H9 (cell line): ENCODE measurements around the gene ARHGAP1. TPM values are rescaled to one million over a fixed set of nuclear protein-coding genes. Genes with fewer than 3 reads are reported as not detected.

ENCODE experiments used
- DNase-seq: peaks from one replicate; pipeline ENCODE4 v3.0.0-alpha.2; 2017
- H2AFZ ChIP-seq: one replicate; pipeline ENCODE4 v1.6.1; 2013; ENCODE audit warnings: mild to moderate bottlenecking, low read length, control low read depth, moderate library complexity
- H2AK5ac ChIP-seq: 2 replicates; pipeline ENCODE4 v1.6.1; 2013; ENCODE audit warnings: low read length, control low read depth, mixed read lengths; ENCODE audit not compliant: insufficient read length
- H2BK120ac ChIP-seq: one replicate; pipeline ENCODE4 v1.6.1; 2013; ENCODE audit warnings: low read depth, mild to moderate bottlenecking, low read length, control low read depth, inconsistent platforms; ENCODE audit not compliant: poor library complexity, severe bottlenecking
- H2BK12ac ChIP-seq: 2 replicates; pipeline ENCODE4 v1.6.1; 2013; ENCODE audit warnings: low read length, control low read depth, mixed read lengths, low read depth; ENCODE audit not compliant: insufficient read length
- H2BK15ac ChIP-seq: 2 replicates; pipeline ENCODE4 v1.6.1; 2013; ENCODE audit warnings: low read depth, low read length, control low read depth
- H2BK20ac ChIP-seq: one replicate; pipeline ENCODE4 v1.6.1; 2013; ENCODE audit warnings: low read depth, mild to moderate bottlenecking, low read length, control low read depth, inconsistent platforms; ENCODE audit not compliant: poor library complexity, severe bottlenecking
- H2BK5ac ChIP-seq: 2 replicates; pipeline ENCODE4 v1.6.1; 2013; ENCODE audit warnings: low read length, control low read depth, mixed read lengths; ENCODE audit not compliant: insufficient read length
- H3K14ac ChIP-seq: 2 replicates; pipeline ENCODE4 v1.6.1; 2013; ENCODE audit warnings: low read length, control low read depth; ENCODE audit not compliant: insufficient read depth
- H3K18ac ChIP-seq: 2 replicates; pipeline ENCODE4 v1.6.1; 2013; ENCODE audit warnings: low read depth, mild to moderate bottlenecking, mixed read lengths, low read length, control low read depth; ENCODE audit not compliant: insufficient read length
- H3K23ac ChIP-seq: 2 replicates; pipeline ENCODE4 v1.6.1; 2013; ENCODE audit warnings: low read length, control low read depth, mixed read lengths, low read depth; ENCODE audit not compliant: insufficient read length
- H3K23me2 ChIP-seq: 2 replicates; pipeline ENCODE4 v1.6.1; 2013; ENCODE audit warnings: low read depth, mild to moderate bottlenecking, mixed read lengths, low read length, control low read depth; ENCODE audit not compliant: insufficient read length, poor library complexity, severe bottlenecking
- H3K27ac ChIP-seq: 2 replicates; pipeline ENCODE4 v1.5.1; 2013; ENCODE audit warnings: low read length, control low read depth, mixed read lengths, low read depth; ENCODE audit not compliant: insufficient read length
- H3K27me3 ChIP-seq: 2 replicates; pipeline ENCODE4 v1.6.1; 2013; ENCODE audit warnings: low read length, control low read depth, inconsistent platforms; ENCODE audit not compliant: insufficient read depth
- H3K4ac ChIP-seq: 2 replicates; pipeline ENCODE4 v1.6.1; 2013; ENCODE audit warnings: low read depth, mild to moderate bottlenecking, control low read depth, inconsistent platforms, low read length, moderate library complexity
- H3K4me1 ChIP-seq: 2 replicates; pipeline ENCODE4 v1.6.1; 2013; ENCODE audit warnings: low read length, control low read depth, inconsistent platforms; ENCODE audit not compliant: insufficient read depth
- H3K4me2 ChIP-seq: 2 replicates; pipeline ENCODE4 v1.6.1; 2013; ENCODE audit warnings: low read length, control low read depth, mixed read lengths; ENCODE audit not compliant: insufficient read length, insufficient read depth
- H3K56ac ChIP-seq: 2 replicates; pipeline ENCODE4 v1.6.1; 2013; ENCODE audit warnings: low read depth, mild to moderate bottlenecking, mixed read lengths, low read length, control low read depth; ENCODE audit not compliant: insufficient read length
- H3K79me1 ChIP-seq: 2 replicates; pipeline ENCODE4 v1.6.1; 2013; ENCODE audit warnings: low read depth, mild to moderate bottlenecking, moderate library complexity, low read length, control low read depth, inconsistent platforms; ENCODE audit not compliant: insufficient read depth, poor library complexity, severe bottlenecking
- H3K79me2 ChIP-seq: 2 replicates; pipeline ENCODE4 v1.6.1; 2013; ENCODE audit warnings: low read length, control low read depth, inconsistent platforms; ENCODE audit not compliant: insufficient read depth
- H3K9ac ChIP-seq: 2 replicates; pipeline ENCODE4 v1.6.1; 2013; ENCODE audit warnings: low read length, control low read depth, mixed read lengths; ENCODE audit not compliant: insufficient read length; ENCODE audit errors: extremely low read depth
- H3K9me3 ChIP-seq: one replicate; pipeline ENCODE4 v1.6.1; 2013; ENCODE audit warnings: low read depth, low read length, inconsistent platforms; ENCODE audit not compliant: control insufficient read depth
- H3T11ph ChIP-seq: one replicate; pipeline ENCODE4 v1.6.1; 2013; ENCODE audit warnings: mild to moderate bottlenecking, low read length, control low read depth, inconsistent platforms
- H4K20me1 ChIP-seq: one replicate; pipeline ENCODE4 v1.6.1; 2013; ENCODE audit not compliant: control insufficient read depth, insufficient read length, insufficient read depth
- H4K5ac ChIP-seq: 2 replicates; pipeline ENCODE4 v1.6.1; 2013; ENCODE audit warnings: low read depth, mild to moderate bottlenecking, mixed read lengths, low read length, control low read depth; ENCODE audit not compliant: insufficient read length
- H4K8ac ChIP-seq: replicated peaks from 2 replicates; pipeline ENCODE4 v1.6.1; 2013; ENCODE audit warnings: low read length, control low read depth, mixed read lengths, low read depth; ENCODE audit not compliant: insufficient read length
- H4K91ac ChIP-seq: 2 replicates; pipeline ENCODE4 v1.6.1; 2013; ENCODE audit warnings: low read depth, mild to moderate bottlenecking, moderate library complexity, mixed read lengths, low read length, control low read depth; ENCODE audit not compliant: insufficient read length
- H3K27ac Mint-ChIP-seq, 3 experiments: 2 replicates in 2 of 3; 3 replicates in 1 of 3; pipeline ENCODE4 v1.8.0; 2020 to 2021; ENCODE audit warnings: mixed read lengths in 3 of 3, mild to moderate bottlenecking in 1 of 3, moderate library complexity in 1 of 3
- H3K27me3 Mint-ChIP-seq: 2 replicates; pipeline ENCODE4 v1.8.0; 2021; ENCODE audit warnings: low read depth, mild to moderate bottlenecking, moderate library complexity, mixed read lengths
- H3K36me3 Mint-ChIP-seq, 3 experiments: 2 replicates in 2 of 3; 3 replicates in 1 of 3; pipeline ENCODE4 v1.8.0; 2020 to 2021; ENCODE audit warnings: low read depth in 3 of 3, mixed read lengths in 3 of 3; ENCODE audit not compliant: insufficient read depth in 1 of 3
- H3K4me1 Mint-ChIP-seq, 2 experiments: 2 replicates each; pipeline ENCODE4 v1.8.0; 2020; ENCODE audit warnings: mixed read lengths in 2 of 2
- H3K4me3 Mint-ChIP-seq, 2 experiments: 2 replicates in 1 of 2; 3 replicates in 1 of 2; pipeline ENCODE4 v1.8.0; 2020 to 2021; ENCODE audit warnings: mild to moderate bottlenecking in 2 of 2, mixed read lengths in 2 of 2, moderate library complexity in 1 of 2
- H3K9me3 Mint-ChIP-seq, 2 experiments: 2 replicates in 1 of 2; 3 replicates in 1 of 2; pipeline ENCODE4 v1.8.0; 2020; ENCODE audit warnings: mild to moderate bottlenecking in 2 of 2, mixed read lengths in 2 of 2, moderate library complexity in 1 of 2
- CTCF ChIP-seq: fragments of 200-600 bp; sonication (generic); conservative IDR thresholded peaks from 3 replicates; pipeline ENCODE4 v1.8.0; 2021; ENCODE audit warnings: antibody characterized with exemption, mild to moderate bottlenecking
- WGBS: extraction: QIAGEN DNeasy Blood & Tissue Kit; methylation state at CpG from one replicate; pipeline ENCODE4 v1.1.7; 2013; ENCODE audit warnings: missing lambda C conversion rate, low lambda C conversion rate, mixed read lengths; ENCODE audit not compliant: insufficient read length; ENCODE audit errors: extremely low coverage; 5-methylcytosine and 5-hydroxymethylcytosine counted together
- total RNA-seq: library from RNA; stranded (reverse); gene quantifications from 2 replicates; pipeline ENCODE4 v1.2.1, GENCODE V29; 2021

Gene ARHGAP1
- total RNA-seq, 1 experiment from 2014 or later = 45.3 TPM

GRCh38 chr11:46719543-46720218 is 19.3 kb upstream of the ARHGAP1 start:
- no peak overlapping the region for H2BK20ac ChIP-seq
- DNase-seq = no peak
- H2BK5ac ChIP-seq = no peak overlapping the region
- no peak overlapping the region for H3T11ph ChIP-seq
- Mint-ChIP-seq H3K4me3 (no peak overlapping the region), H3K9me3 (no peaks in the 10 kb centered on the region), H3K27ac (peak overlapping the region in 1 of 3 experiments; percentile 87; a peak in 1 of 7 replicates), H3K27me3 (no peaks in the 10 kb centered on the region), H3K36me3 (no peaks in the 10 kb centered on the region), H3K4me1 (peaks cover 8 to 14% of the 10 kb centered on the region in 2 experiments)
- WGBS = no CpG with 5 or more reads among the region's 25 CpGs
- no peak overlapping the region for H2BK12ac ChIP-seq
- H3K14ac ChIP-seq = no peak overlapping the region; the same call in 1 of the 2 replicates
- H2BK15ac ChIP-seq = no peak overlapping the region
- H3K56ac ChIP-seq = no peak overlapping the region
- no peak overlapping the region for H3K18ac ChIP-seq
- no peak overlapping the region for H4K91ac ChIP-seq
- H3K23ac ChIP-seq = no peak overlapping the region
- no peak overlapping the region for H3K9ac ChIP-seq
- H3K79me1 ChIP-seq = no peaks in the 10 kb centered on the region
- no peak overlapping the region for H4K5ac ChIP-seq
- no peaks in the 10 kb centered on the region for H3K9me3 ChIP-seq
- H4K20me1 ChIP-seq = no peaks in the 10 kb centered on the region
- no peak overlapping the region for H3K4ac ChIP-seq
- no peaks in the 10 kb centered on the region for H3K27me3 ChIP-seq
- H3K79me2 ChIP-seq = no peaks in the 10 kb centered on the region
- H3K4me1 ChIP-seq = 0 out of 2 replicates have a peak, but pooled peaks cover 3% of the 10 kb centered on the region
- no peak overlapping the region for H2BK120ac ChIP-seq
- H2AFZ ChIP-seq = no peak overlapping the region
- H2AK5ac ChIP-seq = no peak overlapping the region
- TF ChIP-seq CTCF = no peak
- no peaks in the 10 kb centered on the region for H3K23me2 ChIP-seq
- H3K27ac ChIP-seq = no peak overlapping the region
- H4K8ac ChIP-seq = no peak overlapping the region
- H3K4me2 ChIP-seq = no peak overlapping the region
